ENCODE data around the gene RBSN.

The RBSN gene

DNA sequence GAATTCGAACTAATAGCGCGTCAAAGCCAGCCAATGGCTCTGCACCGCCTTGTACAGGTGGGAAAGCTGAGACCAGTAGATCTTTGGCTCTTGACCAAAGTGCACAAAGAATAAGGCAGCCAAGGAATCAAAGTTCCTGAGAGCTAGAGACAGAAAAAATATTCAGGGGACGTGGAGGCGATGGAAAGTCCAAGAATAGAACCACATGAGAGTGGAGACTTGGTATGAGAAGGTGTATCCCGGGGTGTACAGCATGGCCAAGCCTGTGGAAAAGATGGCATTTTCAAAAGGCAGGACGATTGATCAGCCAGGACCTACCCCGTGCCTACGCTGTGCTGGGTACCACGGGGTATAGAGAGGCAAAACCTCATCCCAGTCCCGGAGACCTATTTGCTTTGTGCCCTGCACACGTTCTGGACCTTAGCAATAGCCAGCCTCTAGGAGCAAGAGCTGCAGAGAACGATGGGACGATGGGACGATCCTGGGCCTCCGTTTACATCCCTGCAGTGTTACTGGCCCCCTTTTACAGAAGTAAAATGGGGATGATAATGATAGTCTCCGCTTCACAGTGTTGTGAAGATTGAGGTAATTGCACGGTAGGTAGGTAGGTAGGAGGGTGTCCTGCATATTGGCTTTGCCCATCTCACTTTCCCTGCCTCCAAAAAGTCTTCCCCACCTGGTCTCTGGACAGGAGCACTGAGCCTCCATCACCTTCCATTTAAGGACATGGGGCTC, 583 bp upstream of the RBSN start:
- no peak for FAIRE-seq
- DNase-seq (ENCODE audit: low spot score): no peak

DNA sequence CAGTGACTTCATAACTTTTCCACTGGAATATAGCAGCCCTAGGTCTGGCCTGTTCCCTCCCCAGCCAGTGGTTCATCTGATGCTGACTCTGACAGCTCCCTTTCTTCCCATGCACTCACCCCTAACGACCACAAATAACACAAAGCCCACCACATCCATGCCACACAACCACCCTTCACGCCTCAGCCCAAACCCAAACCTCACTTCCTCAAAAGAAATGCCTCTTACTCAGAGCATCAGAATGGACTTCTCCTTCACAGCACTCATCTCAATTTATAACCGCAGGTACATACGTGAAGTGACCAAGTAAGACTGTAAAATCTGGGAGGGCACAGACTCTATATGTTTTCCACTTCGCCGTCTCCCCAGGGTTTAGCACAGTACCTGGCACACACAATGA, 1.1 kb downstream of the RBSN start:
- DNase-seq (ENCODE audit: low spot score) (peak; percentile 44), FAIRE-seq (no peak)

DNA sequence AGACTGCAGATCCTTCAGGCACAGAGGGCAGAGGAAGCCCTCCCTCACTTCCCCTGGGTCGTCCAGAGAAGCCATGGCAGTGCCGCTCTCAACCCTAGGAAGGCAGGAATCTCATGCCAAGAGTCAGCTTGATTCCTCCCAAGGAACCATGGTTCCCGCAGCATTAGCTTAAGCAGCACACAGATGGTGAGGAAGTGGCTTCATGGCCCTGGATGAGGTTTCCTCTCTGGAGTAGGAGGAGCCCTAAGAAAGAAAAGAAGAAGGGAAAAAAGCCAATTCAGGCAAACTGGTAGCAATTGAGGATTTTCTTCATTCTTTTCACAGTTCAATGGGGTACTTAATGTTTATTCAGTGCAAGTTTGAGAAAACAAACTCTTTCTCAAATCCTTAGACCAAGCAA, 2.9 kb downstream of the RBSN start:
- FAIRE-seq (no peak), DNase-seq (ENCODE audit: low spot score) (no peak)

DNA sequence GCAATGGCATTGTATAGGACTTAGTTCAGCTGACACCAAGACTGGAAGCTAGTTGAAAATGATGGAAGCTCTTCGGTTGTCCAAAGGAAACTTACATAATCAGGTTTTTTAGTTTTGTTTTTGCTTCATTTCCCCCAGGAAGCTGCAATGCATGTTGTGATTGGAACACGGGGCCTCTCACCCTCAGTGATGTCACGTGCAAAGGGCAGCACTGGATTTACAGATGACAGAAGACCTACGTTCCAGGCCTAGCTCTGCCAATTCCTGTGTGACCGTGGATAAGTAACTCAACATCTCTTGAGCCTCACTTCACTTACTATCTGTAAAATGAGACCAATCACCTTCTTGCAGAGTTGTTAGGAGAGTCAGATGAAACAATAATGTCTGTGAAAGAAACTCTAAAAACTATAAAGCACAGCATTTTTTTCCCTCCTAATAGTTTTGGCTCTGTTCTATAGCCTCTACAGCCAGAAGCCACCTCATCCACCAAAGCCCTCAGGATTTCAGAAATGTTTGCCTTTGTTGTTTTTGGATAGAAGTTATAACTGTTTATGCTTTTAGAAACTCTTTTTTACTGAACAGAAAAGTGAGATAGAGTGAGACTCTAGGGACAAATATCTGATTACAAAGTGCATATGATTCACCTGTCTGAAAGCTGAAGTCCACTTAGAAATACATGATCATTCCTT, 4.6 kb downstream of the RBSN start:
- no peak for FAIRE-seq
- no peak for DNase-seq (ENCODE audit: low spot score)

DNA sequence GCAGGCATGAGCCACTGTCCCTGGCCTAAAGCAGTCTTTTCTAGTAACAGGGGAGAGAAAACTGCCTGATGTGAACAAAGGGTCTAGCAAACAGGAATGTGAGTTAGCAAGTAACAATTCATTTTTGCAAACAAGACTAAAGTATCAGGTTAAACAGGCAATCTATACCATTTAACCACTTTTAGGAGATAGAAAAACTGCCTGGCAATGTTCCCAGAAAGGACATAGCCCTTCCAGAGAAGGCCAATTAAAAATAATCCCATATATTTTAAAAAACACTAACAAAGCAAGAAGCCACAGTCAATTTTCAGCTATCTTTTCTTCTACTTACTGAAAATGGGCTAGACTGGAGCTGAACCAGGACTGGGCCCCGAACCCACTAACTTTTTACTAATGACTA, 6.3 kb downstream of the RBSN start:
- FAIRE-seq (no peak), DNase-seq (ENCODE audit: low spot score) (no peak)

DNA sequence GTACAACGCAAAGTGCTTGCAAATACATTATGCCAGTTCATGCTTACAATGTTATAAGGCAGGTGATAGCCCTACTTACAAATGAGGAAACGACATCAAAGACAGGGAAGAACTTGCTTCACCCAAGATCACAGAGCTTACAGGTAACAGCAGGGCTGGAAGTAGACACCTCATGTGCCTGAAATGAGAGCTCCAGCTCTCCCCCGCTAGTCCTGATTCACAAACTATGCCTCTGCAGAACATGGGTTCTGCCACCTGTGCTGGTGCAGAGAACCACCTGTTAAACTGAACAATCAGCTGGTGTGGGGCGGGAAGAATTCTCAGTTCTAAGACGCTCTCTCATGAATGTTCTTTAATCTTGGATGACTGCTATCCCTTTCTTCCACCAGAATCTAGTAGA, 7.4 kb downstream of the RBSN start:
- FAIRE-seq (no peak), DNase-seq (ENCODE audit: low spot score) (no peak)

DNA sequence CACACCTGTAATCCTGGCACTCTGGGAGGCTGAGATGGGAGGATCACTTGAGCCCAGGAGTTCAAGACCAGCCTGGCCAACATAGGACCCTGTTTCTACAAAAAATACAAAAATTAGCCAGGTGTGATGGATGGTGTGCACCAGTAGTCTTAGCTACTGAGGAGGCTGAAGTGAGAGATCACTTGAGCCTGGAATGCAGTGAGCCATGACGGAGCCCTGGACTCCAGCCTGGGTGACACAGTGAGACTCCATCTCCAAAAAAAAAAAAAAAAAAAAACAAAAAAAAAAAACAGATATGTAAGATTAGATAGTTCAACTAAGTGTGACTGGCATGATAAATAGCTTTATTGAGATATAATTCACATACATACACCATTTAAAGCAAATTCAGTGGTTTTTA, 9.7 kb downstream of the RBSN start:
- DNase-seq (ENCODE audit: low spot score) (no peak), FAIRE-seq (no peak)

DNA sequence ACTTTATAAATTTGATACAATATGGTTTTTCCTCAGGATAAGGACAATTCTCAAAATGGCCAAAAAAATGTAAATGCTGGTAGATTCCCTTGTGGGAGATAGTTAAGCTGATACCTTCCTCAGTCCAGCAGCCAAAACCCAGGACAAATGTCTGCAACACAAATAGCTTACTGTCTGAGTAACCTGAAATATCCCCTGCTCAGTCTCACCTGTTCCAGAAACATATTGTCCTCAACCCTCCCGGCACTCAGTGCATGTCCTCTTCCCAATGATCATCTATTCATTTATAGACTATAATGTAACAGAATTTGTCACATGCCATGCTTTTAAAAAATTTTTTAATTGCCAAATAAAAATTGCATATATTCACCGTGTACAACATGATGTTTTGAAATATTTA, 12.2 kb downstream of the RBSN start:
- FAIRE-seq (no peak), DNase-seq (ENCODE audit: low spot score) (no peak)

DNA sequence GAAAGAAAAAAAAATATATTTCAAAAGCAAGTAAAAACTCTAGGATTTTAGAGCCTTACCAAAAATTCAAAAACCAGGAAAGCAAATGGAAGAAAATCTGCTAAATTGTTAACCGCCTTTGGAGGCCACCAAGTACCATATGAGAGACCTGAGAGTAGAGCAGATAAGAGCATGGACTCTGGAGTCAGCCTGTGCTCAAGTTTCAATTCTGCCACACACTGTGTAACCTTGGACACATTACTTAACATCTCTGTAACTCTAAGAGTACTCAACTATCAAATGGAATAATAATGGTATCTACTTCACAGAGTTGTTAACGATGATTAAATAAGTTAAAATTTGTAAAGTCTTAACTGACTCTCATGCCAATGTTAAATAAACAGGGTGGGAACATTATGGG, 12.7 kb downstream of the RBSN start:
- FAIRE-seq: no peak
- DNase-seq (ENCODE audit: low spot score): no peak

DNA sequence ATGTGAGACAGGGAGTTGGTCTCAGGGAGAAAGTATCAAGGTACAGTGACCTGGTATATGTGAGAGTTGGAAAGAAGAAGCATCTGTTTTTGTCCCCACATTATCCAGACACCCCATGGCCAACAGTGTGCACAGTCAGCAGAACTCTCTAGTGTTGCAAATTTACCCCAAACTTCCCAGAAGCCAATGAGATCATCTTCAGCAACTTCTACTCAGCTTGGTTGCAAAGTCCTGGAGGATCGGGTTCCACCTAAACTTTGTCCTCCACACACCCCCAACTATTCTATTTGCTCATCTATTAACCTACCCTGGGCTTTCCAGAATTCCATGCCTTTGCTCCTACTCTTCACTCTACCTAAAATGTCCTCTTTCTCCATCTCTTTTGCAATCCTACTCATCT, 15.7 kb downstream of the RBSN start:
- FAIRE-seq (no peak), DNase-seq (ENCODE audit: low spot score) (no peak)

DNA sequence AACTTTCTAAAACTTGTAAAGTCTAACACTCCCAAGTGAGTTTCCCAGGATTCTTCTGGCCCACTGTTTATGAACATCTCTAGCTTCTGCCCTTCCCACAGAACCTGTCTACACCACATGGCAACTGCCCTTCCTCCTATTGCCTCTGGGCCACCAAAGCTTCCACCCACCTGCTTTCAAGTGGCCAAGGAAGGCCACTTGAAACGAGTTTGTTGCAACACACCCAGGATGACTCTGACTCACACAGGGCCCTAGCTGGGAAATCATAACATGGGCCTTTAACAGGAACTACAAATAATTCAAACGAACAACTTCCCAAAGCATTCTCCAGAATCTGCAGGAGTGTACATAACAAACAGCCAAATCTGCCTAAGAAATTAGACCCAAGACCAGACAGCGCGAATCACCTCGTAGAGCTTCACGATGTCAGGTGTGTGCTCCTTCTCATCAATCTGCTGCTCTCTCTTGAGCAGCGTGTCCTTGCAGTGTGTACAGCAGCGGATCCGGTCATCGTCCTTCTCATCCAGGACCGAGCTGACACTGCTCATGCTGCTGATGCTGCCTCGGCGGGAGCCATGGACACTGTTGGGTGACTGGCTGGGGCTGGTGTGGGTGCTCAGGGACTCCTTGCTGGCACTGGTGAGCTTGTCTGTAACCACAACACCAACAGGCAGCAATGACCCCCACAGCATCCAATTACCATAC, 16.8 kb downstream of the RBSN start:
- no peak for DNase-seq (ENCODE audit: low spot score)
- FAIRE-seq: no peak

DNA sequence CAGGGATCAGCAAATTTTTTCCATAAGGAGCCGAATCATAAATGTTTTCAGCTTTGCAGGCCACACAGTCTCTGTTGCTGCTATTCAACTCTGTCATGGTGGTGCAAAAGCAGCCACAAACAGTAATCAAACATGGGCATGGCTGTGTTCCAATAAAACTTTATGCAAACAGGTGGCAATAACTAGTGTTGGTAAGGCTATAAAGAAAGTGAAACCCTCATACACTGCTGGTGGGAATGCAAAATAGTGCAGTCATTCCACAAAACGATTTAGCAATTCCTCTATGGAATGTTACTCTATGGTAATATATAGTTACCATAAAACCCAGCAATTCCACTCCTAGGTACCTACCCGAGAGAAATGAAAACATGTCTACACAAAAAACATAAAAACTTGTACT, 19.9 kb downstream of the RBSN start:
- DNase-seq (ENCODE audit: low spot score) (no peak), FAIRE-seq (no peak)

DNA sequence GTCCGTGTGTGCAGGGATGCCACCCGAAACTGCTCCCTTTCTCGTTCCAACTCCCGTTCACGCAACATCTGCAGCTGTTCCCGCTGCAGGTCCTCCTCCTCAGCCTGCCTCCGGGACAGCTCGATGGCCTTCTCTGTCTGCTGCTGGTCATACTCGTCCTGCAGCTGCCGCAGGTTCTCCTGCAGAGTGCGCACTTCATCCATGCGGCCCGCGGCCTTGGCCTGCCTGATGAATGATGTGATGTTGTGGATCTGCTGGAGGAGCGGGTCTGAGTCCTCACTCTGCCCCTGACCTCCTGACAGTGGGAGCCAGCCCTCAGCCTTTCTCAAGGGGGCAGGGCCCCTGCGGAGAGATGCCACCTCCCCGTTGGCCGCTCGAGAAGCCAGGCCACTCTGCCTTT, 24.4 kb downstream of the RBSN start:
- DNase-seq (ENCODE audit: low spot score) (no peak), FAIRE-seq (no peak)

DNA sequence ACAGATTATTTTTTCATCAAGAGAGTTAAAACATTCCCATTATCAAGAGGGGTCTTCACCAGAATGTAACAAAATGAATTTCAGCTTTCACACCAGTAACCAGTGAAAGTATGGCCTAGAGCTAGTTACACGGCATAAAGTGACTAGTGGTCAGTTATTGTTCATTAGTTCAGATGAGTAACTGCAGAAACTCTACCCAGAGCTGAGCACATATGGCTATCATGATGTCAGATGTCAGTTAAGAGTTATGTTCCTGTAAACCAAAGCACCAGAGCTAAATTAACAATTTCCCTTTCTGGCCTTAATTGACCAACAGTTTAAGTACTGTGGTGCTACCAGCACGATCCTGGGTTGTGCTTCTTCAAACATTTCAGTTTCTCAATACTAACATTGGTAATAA, 27.2 kb downstream of the RBSN start:
- FAIRE-seq (no peak), DNase-seq (ENCODE audit: low spot score) (no peak)

DNA sequence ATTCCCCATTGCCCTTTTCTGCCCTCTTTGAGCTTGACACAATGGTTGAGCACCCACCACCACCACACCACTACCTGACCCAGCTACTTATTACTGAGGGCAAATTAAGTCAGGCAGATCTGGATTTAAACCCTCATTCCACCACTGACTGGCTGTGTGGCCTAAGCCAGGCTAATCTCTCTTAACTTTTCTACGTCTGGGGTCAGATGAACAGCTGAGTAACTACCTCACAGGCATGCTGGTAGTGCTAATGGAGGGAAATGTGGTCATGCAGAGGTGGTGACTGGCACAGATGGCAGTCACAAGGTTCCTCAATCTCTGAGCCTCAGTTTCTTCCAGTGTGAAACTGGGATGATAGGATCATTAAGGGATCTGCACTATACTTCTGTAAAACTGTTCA, 29.5 kb downstream of the RBSN start:
- DNase-seq (ENCODE audit: low spot score) (no peak), FAIRE-seq (no peak)

DNA sequence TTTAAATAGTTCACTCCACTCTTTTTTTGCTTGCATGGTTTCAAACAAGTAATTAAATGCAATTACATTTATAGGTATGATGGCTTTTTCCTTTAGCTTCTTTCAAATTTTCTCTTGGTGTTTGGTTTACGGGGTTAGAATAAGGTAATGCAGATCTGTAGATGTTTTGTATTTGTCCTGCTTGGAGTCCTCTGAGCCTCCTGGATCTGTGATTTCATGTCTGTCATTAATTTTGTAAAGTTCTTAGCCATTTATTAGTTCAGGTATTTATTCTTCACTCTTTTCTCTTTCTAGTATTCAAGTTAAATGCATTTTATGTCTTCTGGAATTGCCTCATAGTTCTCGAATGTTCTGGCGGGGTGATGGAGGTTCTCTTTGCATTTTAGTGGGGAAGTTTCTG, 32.5 kb downstream of the RBSN start:
- no peak for FAIRE-seq
- no peak for DNase-seq (ENCODE audit: low spot score)

DNA sequence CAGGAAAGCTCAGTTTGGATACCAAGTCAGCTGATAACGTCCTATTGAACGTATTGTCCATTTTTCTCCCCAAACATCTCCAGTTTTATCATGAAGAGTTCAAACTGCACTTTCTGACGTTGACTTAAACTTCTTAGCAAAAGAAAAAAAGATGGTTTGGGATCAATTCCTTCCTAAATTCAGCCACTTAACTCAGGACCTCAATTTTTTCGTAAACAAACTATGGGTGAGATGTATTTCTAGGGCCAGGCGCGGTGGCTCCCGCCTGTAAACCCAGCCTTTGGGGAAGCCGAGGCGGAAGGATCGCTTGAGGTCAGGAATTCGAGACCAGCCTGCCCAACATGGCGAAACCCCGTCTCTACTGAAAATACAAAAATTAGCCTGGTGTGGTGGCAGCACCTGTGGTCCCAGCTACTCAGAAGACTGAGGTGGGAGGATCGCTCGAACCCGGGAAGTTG, 33.4 kb downstream of the RBSN start:
- no peak for FAIRE-seq

DNA sequence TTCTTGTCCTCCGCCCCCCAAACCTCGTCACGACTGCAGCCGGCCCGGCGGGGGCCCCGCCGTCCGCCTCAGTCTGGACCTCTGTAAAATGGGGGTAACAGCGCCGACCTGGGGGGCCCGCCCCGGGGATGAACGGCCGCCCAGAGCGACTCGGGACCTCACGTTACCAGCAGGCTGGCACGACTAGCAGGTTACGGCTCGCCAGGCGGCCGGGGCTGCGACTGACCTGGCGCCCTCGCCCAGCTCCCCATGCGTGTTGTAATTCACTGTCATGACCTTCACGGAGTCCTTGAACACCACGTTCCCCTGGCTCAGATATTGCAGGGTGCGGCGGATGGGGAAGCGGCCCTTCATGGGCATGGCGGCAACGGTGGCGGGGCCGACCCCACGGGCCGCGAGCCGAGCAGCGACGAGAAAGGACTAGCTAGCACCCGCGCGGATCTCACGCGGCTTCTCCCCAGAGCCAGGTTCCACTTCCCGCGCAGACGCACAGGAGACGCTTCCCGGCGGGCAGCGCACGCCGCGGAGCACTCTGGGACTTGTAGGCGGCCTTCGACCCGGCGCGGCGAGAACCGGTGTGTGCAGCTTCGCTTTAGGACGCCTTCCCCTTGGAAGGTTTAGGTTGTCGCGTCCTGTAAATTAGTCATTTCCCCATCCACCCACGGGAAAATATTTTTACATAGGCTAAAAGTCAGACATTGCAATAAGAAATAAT, 34.0 kb downstream of the RBSN start, which contains the start of gene MRPS25:
MRPS25 (minus strand) TSS at position 481 of the 715 bp plus-strand sequence; CDS start at position 360, 121 bp downstream.
- peak; percentile 75 for DNase-seq (ENCODE audit: low spot score)
- FAIRE-seq: no peak

More for the DNA sequence above, 33.4 kb downstream of the RBSN start:
- no peak for DNase-seq (ENCODE audit: low spot score)

DNA sequence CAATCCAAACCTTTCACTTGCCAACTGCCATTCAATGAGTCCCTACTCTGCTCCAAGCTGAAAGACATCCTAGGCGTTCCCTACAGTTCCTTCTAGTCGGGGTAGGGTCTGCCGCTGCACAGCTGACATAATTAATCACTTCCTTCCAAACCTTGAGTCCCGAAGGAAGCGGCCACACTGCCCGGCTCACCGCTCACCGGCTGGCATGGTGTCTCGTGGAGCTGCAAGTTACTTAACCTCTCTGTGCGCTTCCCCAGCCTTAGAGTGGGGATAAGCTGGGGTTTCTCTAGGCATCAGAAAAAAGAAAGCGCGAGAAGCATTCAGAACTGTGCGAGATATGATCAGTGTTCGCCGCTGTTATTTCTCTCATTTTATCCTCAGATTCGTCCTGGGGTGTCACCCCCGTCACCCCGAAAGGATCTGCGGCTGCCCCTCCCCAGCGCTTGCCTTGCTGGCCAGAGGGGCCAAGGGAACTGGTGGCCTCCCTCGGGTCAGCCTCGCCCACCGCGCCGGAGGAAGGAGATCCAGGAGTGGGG, 34.6 kb downstream of the RBSN start:
- DNase-seq (ENCODE audit: low spot score): no peak
- FAIRE-seq: no peak

DNA sequence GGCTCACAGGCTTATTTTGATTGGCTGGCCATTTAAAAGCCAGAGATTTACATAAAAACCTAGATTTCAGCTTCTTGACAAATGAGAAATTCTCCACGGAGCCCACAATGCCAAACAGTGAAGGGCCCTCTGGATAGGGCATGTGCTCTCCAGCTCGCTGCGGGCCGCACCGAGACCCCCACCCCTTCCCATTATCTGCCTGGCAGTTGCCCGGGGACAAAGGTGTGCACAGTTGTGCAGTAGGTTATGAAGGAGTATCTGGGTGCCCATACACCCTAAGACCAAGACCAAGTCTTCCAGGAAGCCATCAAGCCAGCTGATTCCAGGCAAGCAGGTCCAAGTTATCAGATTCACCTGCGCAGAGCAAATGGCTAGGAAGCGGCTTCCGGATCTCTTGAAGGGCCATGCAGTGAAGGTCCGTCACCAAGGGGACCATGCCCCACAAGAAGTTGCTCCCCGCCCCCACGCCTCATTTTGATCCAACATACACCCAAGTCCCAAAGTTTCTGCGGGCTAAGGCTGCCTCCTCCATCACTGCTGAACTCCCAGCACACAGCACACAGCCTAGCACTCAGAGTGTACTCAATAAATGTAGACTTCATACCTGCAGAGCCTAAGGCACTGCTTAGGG, 35.2 kb downstream of the RBSN start:
- no peak for FAIRE-seq
- DNase-seq (ENCODE audit: low spot score): no peak

DNA sequence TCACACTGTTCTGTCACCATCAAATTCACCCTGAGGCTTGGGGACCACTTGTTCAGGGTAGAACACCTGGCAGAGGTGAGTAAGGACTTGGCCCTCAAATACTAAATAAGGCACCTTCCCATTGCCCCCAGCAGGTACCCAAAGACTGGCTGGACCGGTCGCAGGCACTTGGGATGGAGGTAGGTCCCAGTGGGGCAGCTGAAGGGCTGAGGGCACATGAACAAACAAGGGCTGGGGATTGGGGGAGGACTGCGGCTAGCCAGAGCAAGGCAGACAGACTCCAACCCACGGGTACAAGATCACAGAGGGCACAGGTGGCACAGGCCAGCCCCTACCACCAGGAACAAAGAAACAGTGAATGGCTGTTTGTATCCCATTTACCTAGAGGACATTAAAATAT, 35.7 kb downstream of the RBSN start:
- FAIRE-seq (no peak), DNase-seq (ENCODE audit: low spot score) (no peak)
